H1 (cell line): ENCODE data around the gene ENTREP1. TPM values are rescaled to one million over a fixed set of nuclear protein-coding genes. Genes with fewer than 3 reads are reported as not detected.

Source experiments
- CBX5 ChIP-seq: fragments of 300-800, 300-1000 bp; sonication (generic); IDR thresholded peaks from 2 replicates; pipeline ENCODE4 v1.7.1; 2016; ENCODE audit warnings: antibody characterized with exemption, low read length, low read depth
- CHD7 ChIP-seq: fragments of 300-600 bp; sonication (generic); IDR thresholded peaks from 2 replicates; pipeline ENCODE4 v1.7.1; 2012; ENCODE audit warnings: low read length, moderate library complexity, mild to moderate bottlenecking, inconsistent platforms; ENCODE audit not compliant: insufficient replicate concordance
- POLR2AphosphoS5 ChIP-seq: IDR thresholded peaks from 2 replicates; pipeline ENCODE4 v1.6.1; 2011; ENCODE audit warnings: low read depth, low read length
- polyA plus RNA-seq, 7 experiments: library from polyadenylated mRNA; depleted of rRNA in 3 of 7; stranded (reverse) in 5 of 7; unstranded in 2 of 7; fragments of >200 nt in 5 of 7; fragments of 200-250 nt in 2 of 7; gene quantifications; 1 replicate in 5 of 7; 2 replicates in 1 of 7; 4 replicates in 1 of 7; pipeline versions ENCODE4 v1.2.1 to v1.2.3, GENCODE V29; 2011 to 2013; ENCODE audit warnings: missing spikeins in 2 of 7, mixed read lengths in 2 of 7
- total RNA-seq: library from RNA; stranded (reverse); fragmentation: NEBNext Ultra II Directional; extraction: Animal tissue kit (Norgen Biotek cat#: 25700); gene quantifications from 2 replicates; pipeline ENCODE4 v1.2.1, GENCODE V29; 2021

ENTREP1 gene
- total and polyA plus RNA-seq, 2 of the 8 experiments (the other 6 are each of a cell fraction or from before 2014, with no cell fraction given) = 15.3 to 25.0 TPM

DNA sequence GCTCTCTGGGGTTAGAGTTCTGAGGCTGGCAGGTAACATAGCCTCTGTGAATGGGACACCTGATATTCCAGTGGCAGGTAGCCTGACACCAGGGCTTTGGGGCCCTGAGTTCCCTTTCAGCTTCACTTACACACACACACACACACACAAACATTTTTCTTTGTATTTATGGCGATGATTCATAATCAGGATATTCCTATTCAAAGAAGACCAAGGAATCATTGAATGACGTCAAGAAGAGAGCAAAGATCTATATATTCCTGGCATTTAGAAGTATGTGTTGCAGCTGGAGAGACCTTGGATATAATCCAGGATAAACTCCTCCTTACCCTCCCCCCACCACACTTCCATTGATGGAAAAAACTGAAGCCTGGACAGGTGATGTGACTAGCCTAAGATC is 7.9 kb upstream of the ENTREP1 start (continued):
- no peak for TF ChIP-seq POLR2AphosphoS5
- TF ChIP-seq CBX5 = no peak
- TF ChIP-seq CHD7 = no peak
